Measurements from ENCODE around the gene DNAJC21.

The DNAJC21 gene

DNA sequence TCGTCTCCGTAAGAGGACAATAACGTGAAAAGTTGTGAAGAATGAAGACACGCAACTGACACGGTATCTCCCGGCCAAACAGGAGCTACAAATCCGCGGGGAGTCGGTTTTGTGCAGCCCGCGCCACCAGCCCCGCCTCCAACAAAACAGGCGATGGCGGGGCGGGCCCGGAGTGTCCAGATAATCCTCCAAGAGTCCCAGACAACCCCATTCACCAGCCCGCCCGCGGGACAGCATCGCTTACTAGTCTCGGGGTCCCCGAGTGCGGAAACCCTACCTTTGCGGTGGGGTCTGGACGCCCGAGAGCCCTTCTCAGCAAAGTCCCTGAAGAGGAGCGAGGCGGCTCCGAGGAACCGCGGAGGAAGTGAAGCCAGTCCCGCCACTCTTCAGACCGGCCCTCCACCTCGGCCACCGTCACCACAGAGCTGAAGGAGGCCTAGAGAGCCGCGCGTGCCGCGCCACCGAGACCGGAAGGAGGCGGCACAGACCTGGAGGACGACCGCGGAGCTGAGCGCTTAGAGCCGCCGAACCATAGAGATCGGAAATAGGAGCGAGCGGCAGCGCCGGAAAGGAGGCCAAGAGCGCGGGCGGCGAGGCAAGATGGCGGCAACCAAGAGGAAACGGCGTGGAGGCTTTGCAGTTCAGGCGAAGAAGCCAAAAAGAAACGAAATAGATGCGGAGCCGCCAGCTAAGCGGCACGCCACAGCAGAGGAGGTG is 14.1 kb upstream of the DNAJC21 start, which contains the start of the genes BRIX1 and RAD1:
BRIX1 (plus strand) TSS at position 573 of the 717 bp plus-strand sequence; CDS start at position 601, 28 bp downstream.
RAD1 (minus strand) TSS at position 366 of the 717 bp plus-strand sequence. CDS start 612 bp downstream, outside the sequence.
- H2AFZ ChIP-seq (ENCODE audit: low read depth, low read length), result peak within 1 kb of the TSS; percentile 58
- peak within 1 kb of the TSS; percentile 75 for H4K91ac ChIP-seq (ENCODE audit: low read length)
- H3K27ac ChIP-seq (ENCODE audit: low read length, poor library complexity, severe bottlenecking), result peak within 1 kb of the TSS; percentile 88
- H3K4me1 ChIP-seq (ENCODE audit: control insufficient read depth, insufficient read depth, low read depth, low read length), result peaks cover 2% of the 10 kb centered on the region
- H3K14ac ChIP-seq (ENCODE audit: low read length in 2 of 2), result peak within 1 kb of the TSS in 1 of 2 experiments; percentile 87
- peak within 1 kb of the TSS; percentile 77 to 94 for H3K18ac ChIP-seq (ENCODE audit: low read depth in 1 of 2, low read length in 2 of 2)
- H2BK5ac ChIP-seq (ENCODE audit: low read depth, low read length, poor library complexity, severe bottlenecking), result peak within 1 kb of the TSS; percentile 66
- H3K23ac ChIP-seq (ENCODE audit: low read length in 2 of 2), result peak within 1 kb of the TSS in 1 of 2 experiments; percentile 20
- H2BK15ac ChIP-seq (ENCODE audit: low read depth, poor library complexity, severe bottlenecking), result peak within 1 kb of the TSS; percentile 99
- peak within 1 kb of the TSS in 1 of 2 experiments; percentile 68 for H3K4ac ChIP-seq (ENCODE audit: low read depth in 1 of 2, low read length in 2 of 2)
- no peak within 1 kb of the TSS for H2AK5ac ChIP-seq (ENCODE audit: low read length, severe bottlenecking)
- peak within 1 kb of the TSS; percentile 95 for H3K9ac ChIP-seq (ENCODE audit: low read length)
- no peaks in the 10 kb centered on the region for H3K27me3 ChIP-seq (ENCODE audit: control insufficient read depth in 1 of 2, insufficient read depth in 1 of 2, low read length in 2 of 2)
- peak within 1 kb of the TSS; percentile 85 for H3K4me2 ChIP-seq (ENCODE audit: low read length, poor library complexity, severe bottlenecking)
- peak within 1 kb of the TSS; percentile 86 to 97 for H3K4me3 ChIP-seq (ENCODE audit: insufficient read depth in 1 of 2, low read depth in 1 of 2, low read length in 2 of 2)
- WGBS, result 0% methylated on average over 60 of the region's 67 CpGs
- H3K9me3 ChIP-seq (ENCODE audit: control insufficient read depth, low read length), result no peaks in the 10 kb centered on the region
- H3K36me3 ChIP-seq (ENCODE audit: control insufficient read depth in 1 of 2, insufficient read depth in 2 of 2, low read depth in 1 of 2, low read length in 2 of 2), result peaks cover 3 to 31% of the 10 kb centered on the region in 2 experiments
- H3K79me1 ChIP-seq (replicated peaks; ENCODE audit: low read length, poor library complexity, severe bottlenecking), result peaks cover 5% of the 10 kb centered on the region
- peak; percentile 98 for DNase-seq
- peak within 1 kb of the TSS in 1 of 2 experiments; percentile 74 for H2BK12ac ChIP-seq (ENCODE audit: low read length in 2 of 2)
- peak within 1 kb of the TSS; percentile 90 for H4K8ac ChIP-seq (ENCODE audit: low read length)
- H2BK120ac ChIP-seq (ENCODE audit: low read depth, low read length), result no peak within 1 kb of the TSS

GRCh38 chr5:34915856-34916192 is 13.5 kb upstream of the DNAJC21 start:
- peaks cover 5% of the 10 kb centered on the region for H3K79me1 ChIP-seq (replicated peaks; ENCODE audit: low read length, poor library complexity, severe bottlenecking)
- DNase-seq, result no peak
- H4K8ac ChIP-seq (ENCODE audit: low read length), result peak overlapping the region; percentile 90
- no peaks in the 10 kb centered on the region for H3K27me3 ChIP-seq (ENCODE audit: control insufficient read depth in 1 of 2, insufficient read depth in 1 of 2, low read length in 2 of 2)
- under 1% methylated on average over 20 of the region's 20 CpGs for WGBS
- peak overlapping the region in 1 of 2 experiments; percentile 62 for H3K4ac ChIP-seq (ENCODE audit: low read depth in 1 of 2, low read length in 2 of 2)
- H3K23ac ChIP-seq (ENCODE audit: low read length in 2 of 2), result peak overlapping the region in 1 of 2 experiments; percentile 20
- H3K27ac ChIP-seq (ENCODE audit: low read length, poor library complexity, severe bottlenecking), result peak overlapping the region; percentile 68
- H4K91ac ChIP-seq (ENCODE audit: low read length), result peak overlapping the region; percentile 75
- H2BK12ac ChIP-seq (ENCODE audit: low read length in 2 of 2), result no peak overlapping the region
- H2BK15ac ChIP-seq (ENCODE audit: low read depth, poor library complexity, severe bottlenecking), result no peak overlapping the region
- peak overlapping the region; percentile 95 for H3K9ac ChIP-seq (ENCODE audit: low read length)
- peak overlapping the region; percentile 85 for H3K4me2 ChIP-seq (ENCODE audit: low read length, poor library complexity, severe bottlenecking)
- no peak overlapping the region for H2AK5ac ChIP-seq (ENCODE audit: low read length, severe bottlenecking)
- H2BK5ac ChIP-seq (ENCODE audit: low read depth, low read length, poor library complexity, severe bottlenecking), result peak overlapping the region; percentile 3
- H3K4me3 ChIP-seq (ENCODE audit: insufficient read depth in 1 of 2, low read depth in 1 of 2, low read length in 2 of 2), result peak overlapping the region; percentile 86 to 97
- H3K36me3 ChIP-seq (ENCODE audit: control insufficient read depth in 1 of 2, insufficient read depth in 2 of 2, low read depth in 1 of 2, low read length in 2 of 2), result peaks cover 4 to 32% of the 10 kb centered on the region in 2 experiments
- peak overlapping the region in 1 of 2 experiments; percentile 45 for H3K14ac ChIP-seq (ENCODE audit: low read length in 2 of 2)
- peak overlapping the region; percentile 48 for H2AFZ ChIP-seq (ENCODE audit: low read depth, low read length)
- H3K4me1 ChIP-seq (ENCODE audit: control insufficient read depth, insufficient read depth, low read depth, low read length), result peaks cover 2% of the 10 kb centered on the region
- no peaks in the 10 kb centered on the region for H3K9me3 ChIP-seq (ENCODE audit: control insufficient read depth, low read length)
- no peak overlapping the region for H2BK120ac ChIP-seq (ENCODE audit: low read depth, low read length)
- H3K18ac ChIP-seq (ENCODE audit: low read depth in 1 of 2, low read length in 2 of 2), result peak overlapping the region; percentile 46 to 70

DNA sequence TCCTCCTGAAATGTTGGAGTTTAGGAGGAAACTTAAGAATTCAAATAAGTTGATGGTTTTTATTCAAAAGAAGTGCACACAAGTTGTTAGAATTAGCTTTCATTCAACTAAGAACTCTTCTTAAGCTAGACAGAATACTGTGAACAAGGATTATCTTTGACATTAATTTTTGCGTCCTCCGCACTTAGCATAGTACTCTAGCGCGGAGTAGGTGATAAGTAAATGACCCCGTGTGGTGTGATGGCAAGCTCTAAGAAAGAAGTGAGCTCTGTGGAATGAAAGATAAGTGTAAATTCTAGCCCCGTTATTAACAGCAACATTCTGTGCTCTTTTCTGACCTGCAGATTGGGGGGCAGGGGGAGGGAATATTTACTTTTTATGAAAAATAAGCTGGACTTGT is 12.8 kb upstream of the DNAJC21 start:
- Histone ChIP-seq H2AFZ (ENCODE audit: low read depth, low read length) (no peak overlapping the region), H2BK5ac (ENCODE audit: low read depth, low read length, poor library complexity, severe bottlenecking) (no peak overlapping the region), H3K4me3 (ENCODE audit: insufficient read depth in 1 of 2, low read depth in 1 of 2, low read length in 2 of 2) (peak overlapping the region in 1 of 2 experiments; percentile 97), H3K9ac (ENCODE audit: low read length) (peak overlapping the region; percentile 95), H3K79me1 (replicated peaks; ENCODE audit: low read length, poor library complexity, severe bottlenecking) (peaks cover 3% of the 10 kb centered on the region), H3K9me3 (ENCODE audit: control insufficient read depth, low read length) (no peaks in the 10 kb centered on the region), H2BK120ac (ENCODE audit: low read depth, low read length) (no peak overlapping the region), H3K27me3 (ENCODE audit: control insufficient read depth in 1 of 2, insufficient read depth in 1 of 2, low read length in 2 of 2) (no peaks in the 10 kb centered on the region), H4K8ac (ENCODE audit: low read length) (no peak overlapping the region), H3K36me3 (ENCODE audit: control insufficient read depth in 1 of 2, insufficient read depth in 2 of 2, low read depth in 1 of 2, low read length in 2 of 2) (peaks cover 6 to 32% of the 10 kb centered on the region in 2 experiments), H3K4me2 (ENCODE audit: low read length, poor library complexity, severe bottlenecking) (peak overlapping the region; percentile 85), H4K91ac (ENCODE audit: low read length) (no peak overlapping the region), H2BK15ac (ENCODE audit: low read depth, poor library complexity, severe bottlenecking) (no peak overlapping the region), H2AK5ac (ENCODE audit: low read length, severe bottlenecking) (no peak overlapping the region), H2BK12ac (ENCODE audit: low read length in 2 of 2) (no peak overlapping the region), H3K14ac (ENCODE audit: low read length in 2 of 2) (no peak overlapping the region), H3K18ac (ENCODE audit: low read depth in 1 of 2, low read length in 2 of 2) (no peak overlapping the region), H3K4me1 (ENCODE audit: control insufficient read depth, insufficient read depth, low read depth, low read length) (peaks cover 2% of the 10 kb centered on the region), H3K27ac (ENCODE audit: low read length, poor library complexity, severe bottlenecking) (no peak overlapping the region), H3K4ac (ENCODE audit: low read depth in 1 of 2, low read length in 2 of 2) (no peak overlapping the region), H3K23ac (ENCODE audit: low read length in 2 of 2) (no peak overlapping the region)
- WGBS, result 63% methylated on average over 6 of the region's 6 CpGs
- no peak for DNase-seq

DNA sequence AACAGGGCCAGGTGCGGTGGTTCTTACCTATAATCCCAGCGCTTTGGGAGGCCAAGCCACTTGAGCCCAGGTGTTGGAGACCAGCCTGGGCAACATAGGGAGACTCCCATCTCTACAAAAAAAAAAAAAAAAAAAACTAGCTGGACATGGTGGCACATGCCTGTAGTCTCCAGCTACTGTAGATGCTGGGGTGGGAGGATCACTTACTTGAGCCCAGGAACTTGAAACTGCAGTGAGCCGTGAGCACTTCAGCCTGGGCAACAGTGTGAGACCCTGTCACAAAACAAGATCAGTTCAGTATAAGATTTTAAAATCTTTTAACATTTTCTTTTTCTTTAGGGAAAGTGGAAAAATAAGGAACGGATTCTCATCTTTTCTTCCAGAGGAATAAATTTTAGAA is 11.3 kb upstream of the DNAJC21 start:
- no peak overlapping the region for H4K8ac ChIP-seq (ENCODE audit: low read length)
- H2BK120ac ChIP-seq (ENCODE audit: low read depth, low read length), result no peak overlapping the region
- H2AFZ ChIP-seq (ENCODE audit: low read depth, low read length), result no peak overlapping the region
- no peak overlapping the region for H4K91ac ChIP-seq (ENCODE audit: low read length)
- peaks cover 2% of the 10 kb centered on the region for H3K79me1 ChIP-seq (replicated peaks; ENCODE audit: low read length, poor library complexity, severe bottlenecking)
- no peak overlapping the region for H3K27ac ChIP-seq (ENCODE audit: low read length, poor library complexity, severe bottlenecking)
- H3K36me3 ChIP-seq (ENCODE audit: control insufficient read depth in 1 of 2, insufficient read depth in 2 of 2, low read depth in 1 of 2, low read length in 2 of 2), result peaks cover 6 to 37% of the 10 kb centered on the region in 2 experiments
- no peak overlapping the region for H2BK5ac ChIP-seq (ENCODE audit: low read depth, low read length, poor library complexity, severe bottlenecking)
- H2BK12ac ChIP-seq (ENCODE audit: low read length in 2 of 2), result no peak overlapping the region
- no peaks in the 10 kb centered on the region for H3K9me3 ChIP-seq (ENCODE audit: control insufficient read depth, low read length)
- H3K9ac ChIP-seq (ENCODE audit: low read length), result peak overlapping the region; percentile 18
- H3K4me2 ChIP-seq (ENCODE audit: low read length, poor library complexity, severe bottlenecking), result no peak overlapping the region
- no peak overlapping the region for H3K23ac ChIP-seq (ENCODE audit: low read length in 2 of 2)
- no peak overlapping the region for H3K14ac ChIP-seq (ENCODE audit: low read length in 2 of 2)
- H3K18ac ChIP-seq (ENCODE audit: low read depth in 1 of 2, low read length in 2 of 2), result no peak overlapping the region
- no peak overlapping the region for H2BK15ac ChIP-seq (ENCODE audit: low read depth, poor library complexity, severe bottlenecking)
- no peak overlapping the region for H3K4me3 ChIP-seq (ENCODE audit: insufficient read depth in 1 of 2, low read depth in 1 of 2, low read length in 2 of 2)
- no peak overlapping the region for H3K4ac ChIP-seq (ENCODE audit: low read depth in 1 of 2, low read length in 2 of 2)
- no peaks in the 10 kb centered on the region for H3K27me3 ChIP-seq (ENCODE audit: control insufficient read depth in 1 of 2, insufficient read depth in 1 of 2, low read length in 2 of 2)
- peaks cover 2% of the 10 kb centered on the region for H3K4me1 ChIP-seq (ENCODE audit: control insufficient read depth, insufficient read depth, low read depth, low read length)
- DNase-seq, result no peak
- WGBS, result 100% methylated on average over 3 of the region's 4 CpGs
- no peak overlapping the region for H2AK5ac ChIP-seq (ENCODE audit: low read length, severe bottlenecking)
